K562 (cell line): ENCODE data around the gene CHSY1. TPM values are rescaled to one million over a fixed set of nuclear protein-coding genes. Genes with fewer than 3 reads are reported as not detected.

ENCODE experiments used
- ATAC-seq: fragments of 200-7000 bp; cut with Tn5 transposase; 3 replicates; pipeline ENCODE4 v1.9.1; 2020; ENCODE audit warnings: moderate library complexity
- BruUV-seq: library from RNA; stranded (reverse); fragments of 400-500 nt; replicated peaks from 2 replicates; lab custom pipeline; 2021; lab: Mats Ljungman, UMichigan
- CTCF ChIA-PET: fragments of 300-600 bp; formaldehyde crosslinking; extraction: SDS; loops from one replicate; lab custom pipeline; 2021; ENCODE audit warnings: low intra/inter-chr PET ratio; lab: Yijun Ruan, JAX
- POLR2A ChIA-PET: fragments of 300-600, 350-650 bp; sonication (Branson Sonifier 250); formaldehyde crosslinking; extraction: SDS; loops from one replicate; lab custom pipeline; 2021; ENCODE audit warnings: antibody characterized with exemption, inconsistent platforms; lab: Yijun Ruan, JAX
- DNase-seq, 4 experiments: peaks; one replicate each; pipeline versions ENCODE4 v3.0.0 to v3.0.0-alpha.2; 2011 to 2018; ENCODE audit warnings: low spot score in 3 of 4, mixed read lengths in 3 of 4; ENCODE audit errors: extremely low read depth in 1 of 4
- FAIRE-seq: peaks from 2 replicates; lab custom pipeline; 2011; peaks lifted over from hg19 to GRCh38; lab: Jason Lieb, UNC
- H2AFZ ChIP-seq: 2 replicates; pipeline ENCODE4 v1.6.0; 2011; ENCODE audit warnings: low read depth, low read length, control low read depth, inconsistent platforms
- H3K27ac ChIP-seq: fragments of 200-600 bp; 3 replicates; pipeline ENCODE4 v1.8.0; 2011; ENCODE audit warnings: low read depth, mild to moderate bottlenecking, control low read depth, inconsistent platforms, low read length, moderate library complexity, mixed read lengths; ENCODE audit errors: extremely low read depth
- H3K27me3 ChIP-seq, 2 experiments: fragments of 300-600 bp in 1 of 2; 2 replicates in 1 of 2; 3 replicates in 1 of 2; pipeline versions ENCODE4 v1.6.0 to v1.8.0; 2011; ENCODE audit warnings: inconsistent platforms in 2 of 2, low read length in 2 of 2, mild to moderate bottlenecking in 1 of 2, mixed read lengths in 1 of 2, moderate library complexity in 1 of 2; ENCODE audit not compliant: control insufficient read depth in 2 of 2, insufficient read depth in 2 of 2
- H3K36me3 ChIP-seq: fragments of 300-600 bp; 3 replicates; pipeline ENCODE4 v1.8.0; 2011; ENCODE audit warnings: mild to moderate bottlenecking, low read length, inconsistent platforms; ENCODE audit not compliant: control insufficient read depth, insufficient read depth
- H3K4me1 ChIP-seq, 2 experiments: fragments of 200-600 bp in 1 of 2; replicated peaks in 1 of 2; 2 replicates in 1 of 2; 3 replicates in 1 of 2; pipeline versions ENCODE4 v1.5.1 to v1.8.0; 2011; ENCODE audit warnings: inconsistent platforms in 2 of 2, low read length in 2 of 2, mild to moderate bottlenecking in 1 of 2, mixed read lengths in 1 of 2, moderate library complexity in 1 of 2; ENCODE audit not compliant: control insufficient read depth in 2 of 2, insufficient read depth in 2 of 2
- H3K4me2 ChIP-seq: 2 replicates; pipeline ENCODE4 v1.6.1; 2011; ENCODE audit warnings: low read length, control low read depth, inconsistent platforms, mixed read lengths; ENCODE audit not compliant: insufficient read depth
- H3K4me3 ChIP-seq: fragments of 200-600 bp; sonication (generic), shearing (Covaris generic); 2 replicates; pipeline ENCODE4 v1.5.1; 2016; ENCODE audit warnings: control low read depth, inconsistent platforms
- H3K79me2 ChIP-seq: fragments of 200-600 bp; 3 replicates; pipeline ENCODE4 v1.8.0; 2011; ENCODE audit warnings: low read length, inconsistent platforms; ENCODE audit not compliant: control insufficient read depth, insufficient read depth
- H3K9ac ChIP-seq, 2 experiments: 2 replicates each; pipeline versions ENCODE4 v1.6.0 to v1.6.1; 2011; ENCODE audit warnings: low read depth in 2 of 2, low read length in 2 of 2, control low read depth in 1 of 2, inconsistent platforms in 1 of 2, mild to moderate bottlenecking in 1 of 2, mixed read lengths in 1 of 2; ENCODE audit not compliant: insufficient read depth in 1 of 2
- H3K9me1 ChIP-seq: one replicate; pipeline ENCODE4 v1.6.0; 2011; ENCODE audit warnings: inconsistent platforms, mild to moderate bottlenecking, low read length, moderate library complexity; ENCODE audit not compliant: control insufficient read depth, insufficient read depth
- H3K9me3 ChIP-seq: replicated peaks from 2 replicates; pipeline ENCODE4 v1.5.1; 2011; ENCODE audit warnings: low read depth, low read length, inconsistent platforms; ENCODE audit not compliant: control insufficient read depth, insufficient read depth
- H4K20me1 ChIP-seq: replicated peaks from 2 replicates; pipeline ENCODE4 v1.6.1; 2011; ENCODE audit warnings: low read length, inconsistent platforms, mixed read lengths; ENCODE audit not compliant: control insufficient read depth, insufficient read depth
- CBFA2T2 ChIP-seq: fragments of 450-650 bp; conservative IDR thresholded peaks from 2 replicates; pipeline ENCODE4 v1.6.1; 2017; ENCODE audit warnings: mild to moderate bottlenecking
- CBFA2T3 ChIP-seq: fragments of 450-650 bp; IDR thresholded peaks from 2 replicates; pipeline ENCODE4 v1.6.1; 2017
- E2F5 ChIP-seq: sonication (generic); formaldehyde crosslinking; IDR thresholded peaks from 2 replicates; pipeline ENCODE4 v1.8.0; 2022; ENCODE audit warnings: mild to moderate bottlenecking, missing genetic modification reagents
- ETV5 ChIP-seq: sonication (generic); formaldehyde crosslinking; IDR thresholded peaks from 2 replicates; pipeline ENCODE4 v1.4.0; 2020; ENCODE audit warnings: low read depth, mild to moderate bottlenecking, missing genetic modification reagents
- HMBOX1 ChIP-seq: sonication (generic); IDR thresholded peaks from 2 replicates; pipeline ENCODE4 v1.6.1; 2016
- KLF16 ChIP-seq: IDR thresholded peaks from 2 replicates; pipeline ENCODE4 v1.6.1; 2016; ENCODE audit warnings: antibody characterized with exemption
- PBX2 ChIP-seq, 2 experiments: IDR thresholded peaks in 1 of 2; conservative IDR thresholded peaks in 1 of 2; 2 replicates each; pipeline ENCODE4 v1.6.1; 2016; ENCODE audit warnings: low read depth in 2 of 2, mild to moderate bottlenecking in 1 of 2, missing compliant biosample characterization in 1 of 2, missing genetic modification characterization in 1 of 2, moderate library complexity in 1 of 2
- PML ChIP-seq: IDR thresholded peaks from 2 replicates; pipeline ENCODE4 v1.6.1; 2012; ENCODE audit warnings: low read length, inconsistent platforms
- SMAD3 ChIP-seq: fragments of 450-650 bp; formaldehyde crosslinking; conservative IDR thresholded peaks from 2 replicates; pipeline ENCODE4 v1.4.0; 2020; ENCODE audit warnings: mild to moderate bottlenecking
- SMARCE1 ChIP-seq: fragments of 450-650 bp; IDR thresholded peaks from 2 replicates; pipeline ENCODE4 v1.7.1; 2016; ENCODE audit warnings: mild to moderate bottlenecking
- TCF3 ChIP-seq: sonication (generic); formaldehyde crosslinking; IDR thresholded peaks from 2 replicates; pipeline ENCODE4 v1.4.0; 2020; ENCODE audit warnings: mild to moderate bottlenecking, missing genetic modification reagents
- ZBTB33 ChIP-seq: sonication (generic); formaldehyde crosslinking; IDR thresholded peaks from 2 replicates; pipeline ENCODE4 v1.8.1; 2023; ENCODE audit warnings: mild to moderate bottlenecking, missing genetic modification reagents
- ZFX ChIP-seq: sonication (generic); formaldehyde crosslinking; IDR thresholded peaks from 2 replicates; pipeline ENCODE4 v1.8.0; 2022; ENCODE audit warnings: mild to moderate bottlenecking, missing genetic modification reagents, moderate library complexity
- ZNF184 ChIP-seq: sonication (generic); formaldehyde crosslinking; IDR thresholded peaks from 2 replicates; pipeline ENCODE4 v1.5.0; 2020; ENCODE audit warnings: missing genetic modification reagents
- ZNF224 ChIP-seq: sonication (generic); formaldehyde crosslinking; IDR thresholded peaks from 2 replicates; pipeline ENCODE4 v1.8.0; 2022; ENCODE audit warnings: mild to moderate bottlenecking, missing genetic modification reagents
- ZNF589 ChIP-seq: fragments of 200-800 bp; sonication (Bioruptor generic); IDR thresholded peaks from 2 replicates; pipeline ENCODE4 v1.6.1; 2016; ENCODE audit warnings: low read depth, missing genetic modification characterization, missing compliant biosample characterization
- ZNF780A ChIP-seq: fragments of 250-450 bp; sonication (Bioruptor Pico); IDR thresholded peaks from 2 replicates; pipeline ENCODE4 v1.5.0; 2021; ENCODE audit warnings: mild to moderate bottlenecking
- in situ Hi-C: fragments of 300-500 bp; cut with MboI; formaldehyde crosslinking; loops from 4 replicates; pipeline ENCODE4 v1.15.0; 2018; ENCODE audit warnings: inconsistent platforms, mixed read lengths
- intact Hi-C: fragments of 100-400 bp; cut with micrococcal nuclease; formaldehyde crosslinking; loops from 2 replicates; pipeline ENCODE4 v1.14.2; 2022
- polyA plus RNA-seq, 8 experiments: library from polyadenylated mRNA; depleted of rRNA in 4 of 8; stranded (reverse) in 5 of 8; unstranded in 3 of 8; fragments of >200 nt; fragmentation: Nextera tagmentation in 2 of 8; fragmentation: Illumina TruSeq in 1 of 8; extraction: Ambion mirVana in 2 of 8; extraction: Trizol in 1 of 8; gene quantifications; 2 replicates each; pipeline versions ENCODE4 v1.2.1 to v1.2.3, GENCODE V29; 2011 to 2014; ENCODE audit warnings: inconsistent platforms in 1 of 8, missing spikeins in 1 of 8
- total RNA-seq, 7 experiments: library from RNA; depleted of rRNA in 6 of 7; stranded (reverse); fragments of >200 nt in 6 of 7; fragmentation: Illumina TruSeq in 2 of 7; extraction: Trizol in 2 of 7; gene quantifications; 2 replicates each; pipeline versions ENCODE4 v1.2.1 to v1.2.3, GENCODE V29; 2011 to 2021; ENCODE audit warnings: low replicate concordance in 1 of 7

The CHSY1 gene
- total and polyA plus RNA-seq, 9 of the 15 experiments (the other 6 are each of a cell fraction or from before 2014, with no cell fraction given) = 7.0 to 16.4 (median 13.4) TPM

GRCh38 chr15:101141926-101142527, 109.8 kb downstream of the CHSY1 start:
- in situ Hi-C loops (no loop called here), intact Hi-C loops (no loop called here)
- H3K9ac ChIP-seq = no peak overlapping the region
- no peak overlapping the region for H3K27ac ChIP-seq
- no peak overlapping the region for H2AFZ ChIP-seq
- POLR2A ChIA-PET = interaction anchor here (0.6 kb wide), 1 partner anchor 1318 kb away, joined by 4 read pairs; no protein-coding TSS in a partner anchor
- H3K36me3 ChIP-seq = no peaks in the 10 kb centered on the region
- H3K4me1 ChIP-seq = peaks cover 16 to 18% of the 10 kb centered on the region in 2 experiments; a peak in 4 of 5 replicates
- no peak for ATAC-seq
- no peaks in the 10 kb centered on the region; a peak in 1 of 5 replicates for H3K27me3 ChIP-seq
- no peak overlapping the region for H3K4me2 ChIP-seq
- H3K79me2 ChIP-seq = no peaks in the 10 kb centered on the region
- no peaks in the 10 kb centered on the region for H3K9me1 ChIP-seq
- H3K9me3 ChIP-seq = no peaks in the 10 kb centered on the region
- CTCF ChIA-PET = no interaction called here
- peaks cover 3% of the 10 kb centered on the region; the same call in 1 of the 2 replicates for H4K20me1 ChIP-seq
- BruUV-seq = no TSS peak
- no peak for DNase-seq
- FAIRE-seq = no peak
- H3K4me3 ChIP-seq = no peak overlapping the region
- no peak for TF ChIP-seq PBX2 (CRISPR knock-in tag; IDR thresholded peaks at IDR 0.05; ENCODE audit: low read depth)
- TF ChIP-seq PBX2 (tag; conservative IDR thresholded peaks at IDR 0.05; ENCODE audit: low read depth) = no peak
- TF ChIP-seq ZNF780A (CRISPR knock-in tag) = no peak
- no peak for TF ChIP-seq PML
- TF ChIP-seq ZFX (CRISPR knock-in tag) = no peak
- no peak for TF ChIP-seq CBFA2T2
- TF ChIP-seq ZBTB33 = no peak
- TF ChIP-seq CBFA2T3 = peak; percentile 17; the same call in 1 of the 2 replicates
- TF ChIP-seq SMARCE1 = no peak
- no peak for TF ChIP-seq HMBOX1
- TF ChIP-seq ZNF184 (CRISPR knock-in tag) = no peak
- no peak for TF ChIP-seq SMAD3
- TF ChIP-seq KLF16 = no peak
- TF ChIP-seq ZNF224 (CRISPR knock-in tag) = no peak
- no peak for TF ChIP-seq E2F5 (CRISPR knock-in tag)
- no peak for TF ChIP-seq ZNF589 (CRISPR knock-in tag)
- no peak for TF ChIP-seq ETV5 (CRISPR knock-in tag)
- no peak for TF ChIP-seq TCF3
